G401.6 (cell line): ENCODE measurements around the gene SLC45A2.

Source experiments
- FAIRE-seq: peaks from 2 replicates; lab custom pipeline; 2012; peaks lifted over from hg19 to GRCh38; lab: Jason Lieb, UNC

Gene SLC45A2

GRCh38 chr5:34007201-34007620 lies 22.7 kb upstream of the SLC45A2 start:
- no peak for FAIRE-seq

- FAIRE-seq, result no peak
Observed at GRCh38 chr5:34005681-34006080, 21.2 kb upstream of the SLC45A2 start.

DNA sequence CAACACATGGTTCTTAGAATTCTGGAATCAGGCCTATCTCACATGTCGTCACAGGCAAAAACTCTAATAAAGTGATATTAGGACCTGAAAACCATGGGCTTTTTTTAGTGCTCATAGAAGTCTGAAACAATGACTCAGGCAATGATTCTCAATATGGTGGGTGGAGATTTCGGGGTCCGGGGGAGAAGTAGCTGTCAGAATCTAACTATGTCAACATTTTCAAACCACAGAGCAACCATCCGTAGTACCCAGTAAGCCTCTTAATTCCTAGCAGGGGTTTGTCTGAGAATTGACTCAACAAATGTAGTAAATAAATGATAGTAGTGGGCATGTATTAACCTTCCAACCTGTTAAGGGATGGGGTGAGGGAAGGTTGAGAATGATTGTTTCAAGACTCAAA lies 20.7 kb upstream of the SLC45A2 start:
- no peak for FAIRE-seq

- FAIRE-seq, result no peak
Observed at GRCh38 chr5:34003941-34004340, 19.4 kb upstream of the SLC45A2 start.

- FAIRE-seq, result no peak
Observed at GRCh38 chr5:34002629-34003328, 18.3 kb upstream of the SLC45A2 start.

- no peak for FAIRE-seq
Observed at GRCh38 chr5:34001241-34001841, 16.8 kb upstream of the SLC45A2 start.

DNA sequence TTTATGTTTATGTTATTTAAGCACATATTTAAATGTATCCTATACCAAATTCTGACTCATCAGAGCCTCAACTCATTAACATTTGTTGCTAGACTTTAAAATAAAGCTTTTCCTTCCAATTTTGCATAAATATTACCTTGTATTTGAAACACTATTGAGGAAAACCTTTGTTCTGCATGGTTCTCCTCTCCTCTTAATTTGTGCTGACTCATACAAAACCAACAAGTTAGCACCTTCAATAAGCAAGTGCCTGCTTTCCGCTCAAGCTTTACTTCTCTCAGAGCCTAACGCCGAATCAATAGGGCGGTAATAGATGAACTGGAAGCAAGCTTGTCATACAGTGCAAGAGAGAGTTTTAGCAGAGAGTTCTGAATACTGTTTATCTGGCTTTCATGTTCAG lies 15.5 kb upstream of the SLC45A2 start:
- no peak for FAIRE-seq

- FAIRE-seq, result peak; percentile 23
Observed at GRCh38 chr5:33997331-33997983, 13.0 kb upstream of the SLC45A2 start.

GRCh38 chr5:33995865-33996264 lies 11.4 kb upstream of the SLC45A2 start:
- FAIRE-seq, result no peak

- no peak for FAIRE-seq
Observed at GRCh38 chr5:33994845-33995244, 10.4 kb upstream of the SLC45A2 start.

DNA sequence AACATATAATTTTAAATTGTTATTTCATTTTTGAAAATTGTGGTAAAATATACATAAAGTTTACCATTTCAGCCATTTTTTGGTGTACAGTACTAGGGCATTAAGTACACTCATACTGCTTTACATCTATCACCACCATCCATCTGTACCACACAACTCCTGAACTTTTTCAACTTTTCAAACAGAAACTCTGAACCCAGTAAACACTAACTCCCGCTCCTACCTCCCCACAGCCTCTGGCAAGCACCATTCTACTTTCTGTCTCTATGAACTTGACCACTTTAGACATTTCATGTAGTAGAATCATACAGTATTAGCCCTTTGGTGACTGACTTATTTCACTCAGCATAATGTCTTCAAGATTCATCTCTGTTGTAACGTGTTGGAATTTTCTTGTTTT lies 8.4 kb upstream of the SLC45A2 start:
- FAIRE-seq, result no peak

GRCh38 chr5:33985447-33985846 lies 954 bp upstream of the SLC45A2 start:
- no peak for FAIRE-seq

DNA sequence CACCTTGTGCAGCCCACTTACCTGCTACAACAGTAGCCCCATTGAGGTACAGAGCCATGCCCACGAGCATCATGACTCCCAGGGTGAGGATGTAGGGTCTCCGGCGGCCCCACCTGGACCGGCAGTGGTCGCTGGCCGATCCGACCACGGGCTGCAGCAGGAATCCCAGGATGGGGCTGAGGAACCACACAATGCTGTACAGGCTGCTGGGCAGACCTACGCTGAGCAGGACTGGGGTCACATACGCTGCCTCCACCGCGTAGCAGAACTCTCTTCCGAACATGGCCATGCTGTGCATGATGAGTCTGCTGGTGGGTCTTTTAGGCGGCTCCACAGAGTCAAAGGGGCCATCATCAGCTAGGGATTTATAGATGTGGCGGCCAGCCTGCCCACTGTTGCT lies 315 bp downstream of the SLC45A2 start:
- no peak for FAIRE-seq

DNA sequence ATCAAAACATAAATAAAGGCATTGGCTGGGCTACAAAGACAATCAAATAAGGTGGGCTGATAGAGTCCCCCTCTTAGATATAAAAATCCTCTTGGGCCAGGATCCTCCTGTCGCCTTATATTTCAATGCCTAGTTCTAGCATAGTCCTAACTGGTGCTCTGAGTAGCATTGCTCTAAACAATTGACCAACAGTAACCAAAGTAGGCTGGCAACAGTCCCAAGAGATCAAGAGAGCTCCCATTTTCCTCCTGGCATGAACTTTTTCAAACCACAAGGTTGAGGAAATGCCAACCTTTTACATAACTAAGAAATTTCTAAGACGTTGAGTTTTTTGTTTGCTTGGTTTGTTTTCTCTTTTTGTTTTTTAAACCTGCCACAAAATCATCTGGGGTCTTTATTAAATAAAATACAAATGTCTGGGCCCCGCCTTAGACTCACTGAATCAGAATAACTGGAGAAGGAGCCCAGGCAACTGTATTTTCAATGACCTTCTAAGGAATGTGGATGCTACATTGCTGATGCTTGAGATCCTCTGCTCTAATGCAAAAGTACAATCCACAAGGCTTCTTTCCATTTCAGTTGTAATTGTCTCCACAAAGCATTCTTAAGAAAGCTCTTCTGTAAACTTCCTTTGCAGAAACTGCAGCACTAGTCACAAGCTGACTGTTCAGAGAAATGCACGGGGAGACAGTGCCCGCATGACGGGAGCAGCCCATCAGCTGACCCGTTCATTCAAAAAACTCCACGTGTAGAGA lies 2.9 kb downstream of the SLC45A2 start:
- no peak for FAIRE-seq

- FAIRE-seq, result no peak
Observed at GRCh38 chr5:33980030-33980429, 4.5 kb downstream of the SLC45A2 start.

DNA sequence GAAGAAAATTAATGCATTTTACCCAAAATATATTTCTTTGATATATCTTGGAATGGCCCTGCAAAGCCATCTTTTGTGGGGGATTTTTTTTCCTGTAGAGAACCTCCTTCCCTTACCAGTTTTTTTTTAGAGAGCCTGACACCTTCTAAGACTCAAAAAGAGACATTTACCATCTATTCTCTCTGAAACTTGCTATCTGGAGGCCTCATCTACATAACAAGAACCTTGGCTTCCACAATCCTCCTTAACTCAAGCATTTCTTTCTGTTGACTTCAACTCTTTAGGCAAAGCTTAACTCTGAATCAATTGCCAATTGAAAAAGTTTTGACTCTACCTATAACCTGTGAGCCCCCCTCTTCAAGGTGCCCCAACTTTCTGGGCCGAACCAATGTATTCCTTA lies 6.2 kb downstream of the SLC45A2 start:
- FAIRE-seq, result no peak

GRCh38 chr5:33976307-33976706 lies 8.2 kb downstream of the SLC45A2 start:
- no peak for FAIRE-seq

- no peak for FAIRE-seq
Observed at GRCh38 chr5:33975852-33976251, 8.6 kb downstream of the SLC45A2 start.

DNA sequence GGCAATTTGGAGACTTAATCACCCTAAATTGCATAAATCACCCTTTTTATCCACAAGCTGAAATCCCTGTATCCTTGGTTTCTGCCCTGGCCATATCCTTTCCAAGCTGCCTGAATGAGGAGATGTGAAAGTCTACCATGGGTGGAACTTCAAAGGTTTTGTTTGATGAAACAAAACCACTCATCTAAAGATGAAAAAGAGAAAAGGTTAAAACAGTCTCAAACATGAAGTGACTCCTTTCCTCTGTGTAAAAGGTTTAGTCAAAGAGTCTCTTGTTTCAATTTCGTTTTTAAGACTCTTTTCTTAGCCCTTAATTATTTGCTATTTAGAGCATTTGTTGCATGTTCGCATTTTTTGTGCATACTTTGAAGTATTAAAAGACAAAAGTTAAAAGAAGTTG lies 11.2 kb downstream of the SLC45A2 start:
- no peak for FAIRE-seq

GRCh38 chr5:33969572-33970452 lies 14.7 kb downstream of the SLC45A2 start:
- FAIRE-seq, result no peak

GRCh38 chr5:33968211-33969005 lies 16.1 kb downstream of the SLC45A2 start:
- no peak for FAIRE-seq
